IMR-90 (cell line): Measurements from ENCODE around the gene RCN2. TPM values are rescaled to one million over a fixed set of nuclear protein-coding genes. Genes with fewer than 3 reads are reported as not detected.

Experiments
- ATAC-seq: fragments of 200-7000 bp; cut with Tn5 transposase; 2 replicates; pipeline ENCODE4 v1.9.1; 2020; ENCODE audit warnings: low read depth, mild to moderate bottlenecking, moderate library complexity
- BruUV-seq: library from RNA; stranded (reverse); fragments of 400-500 nt; replicated peaks from 2 replicates; lab custom pipeline; 2021; lab: Mats Ljungman, UMichigan
- CTCF ChIA-PET: fragments of 300-600 bp; formaldehyde crosslinking; extraction: SDS; loops from one replicate; lab custom pipeline; 2021; ENCODE audit warnings: antibody characterized with exemption; lab: Yijun Ruan, JAX
- POLR2A ChIA-PET: fragments of 300-600 bp; sonication (Branson Sonifier 250); formaldehyde crosslinking; loops from one replicate; lab custom pipeline; 2022; ENCODE audit warnings: antibody characterized with exemption; ENCODE audit not compliant: unreplicated experiment; lab: Charles Lee
- DNase-seq: peaks from one replicate; pipeline ENCODE4 v3.0.0; 2013
- H2AFZ ChIP-seq: replicated peaks from 2 replicates; pipeline ENCODE3; 2013; ENCODE audit warnings: low read length, mild to moderate bottlenecking; ENCODE audit not compliant: poor library complexity
- H2AK5ac ChIP-seq: 2 replicates; pipeline ENCODE4 v1.6.1; 2013; ENCODE audit warnings: low read depth, low read length, inconsistent platforms
- H2AK9ac ChIP-seq: replicated peaks from 2 replicates; pipeline ENCODE3; 2013; ENCODE audit warnings: mild to moderate bottlenecking, low read depth, low read length, moderate library complexity; ENCODE audit not compliant: poor library complexity
- H2BK120ac ChIP-seq: 2 replicates; pipeline ENCODE4 v1.6.1; 2013; ENCODE audit warnings: low read depth, low read length, inconsistent platforms
- H2BK15ac ChIP-seq: 3 replicates; pipeline ENCODE4 v1.6.1; 2013; ENCODE audit warnings: low read depth, low read length, inconsistent platforms
- H2BK20ac ChIP-seq: 2 replicates; pipeline ENCODE4 v1.6.1; 2013; ENCODE audit warnings: low read depth, mild to moderate bottlenecking, inconsistent platforms, low read length, moderate library complexity
- H2BK5ac ChIP-seq: 2 replicates; pipeline ENCODE4 v1.6.1; 2013; ENCODE audit warnings: mild to moderate bottlenecking, low read depth, low read length, inconsistent platforms; ENCODE audit not compliant: poor library complexity, severe bottlenecking
- H3K14ac ChIP-seq: replicated peaks from 2 replicates; pipeline ENCODE4 v1.6.1; 2013; ENCODE audit warnings: low read depth, low read length, inconsistent platforms
- H3K18ac ChIP-seq: 2 replicates; pipeline ENCODE4 v1.6.1; 2013; ENCODE audit warnings: low read depth, low read length, control low read depth
- H3K23ac ChIP-seq: 2 replicates; pipeline ENCODE4 v1.6.1; 2013; ENCODE audit warnings: low read depth, low read length, inconsistent platforms
- H3K27ac ChIP-seq: 2 replicates; pipeline ENCODE4 v1.5.1; 2013; ENCODE audit warnings: mild to moderate bottlenecking, control low read depth, low read length; ENCODE audit not compliant: insufficient read depth
- H3K27me3 ChIP-seq: 2 replicates; pipeline ENCODE4 v1.6.1; 2013; ENCODE audit warnings: low read length; ENCODE audit not compliant: control insufficient read depth, insufficient read depth
- H3K36me3 ChIP-seq: 2 replicates; pipeline ENCODE4 v1.6.1; 2013; ENCODE audit warnings: low read length, mixed read lengths; ENCODE audit not compliant: control insufficient read depth, insufficient read depth
- H3K4ac ChIP-seq: 2 replicates; pipeline ENCODE4 v1.6.1; 2013; ENCODE audit warnings: low read depth, low read length, inconsistent platforms
- H3K4me1 ChIP-seq: 2 replicates; pipeline ENCODE4 v1.6.1; 2013; ENCODE audit warnings: low read length, mixed read lengths; ENCODE audit not compliant: control insufficient read depth, insufficient read depth
- H3K4me2 ChIP-seq: 2 replicates; pipeline ENCODE4 v1.6.1; 2013; ENCODE audit warnings: low read depth, mild to moderate bottlenecking, control low read depth, low read length, moderate library complexity
- H3K4me3 ChIP-seq: 2 replicates; pipeline ENCODE4 v1.5.1; 2013; ENCODE audit warnings: low read depth, mild to moderate bottlenecking, control low read depth, low read length, moderate library complexity; ENCODE audit not compliant: insufficient read depth
- H3K56ac ChIP-seq: 2 replicates; pipeline ENCODE4 v1.6.1; 2013; ENCODE audit warnings: low read length, inconsistent platforms; ENCODE audit not compliant: insufficient read depth; ENCODE audit errors: extremely low read depth
- H3K79me1 ChIP-seq, 2 experiments: 2 replicates each; pipeline ENCODE4 v1.6.1; 2013; ENCODE audit warnings: low read length in 2 of 2, inconsistent platforms in 1 of 2, low read depth in 1 of 2
- H3K9ac ChIP-seq: 2 replicates; pipeline ENCODE4 v1.6.1; 2013; ENCODE audit warnings: low read depth, low read length, control low read depth
- H3K9me1 ChIP-seq: 2 replicates; pipeline ENCODE4 v1.6.1; 2013; ENCODE audit warnings: low read length, inconsistent platforms; ENCODE audit not compliant: insufficient read depth
- H3K9me3 ChIP-seq: 2 replicates; pipeline ENCODE4 v1.6.1; 2013; ENCODE audit warnings: low read length; ENCODE audit not compliant: control insufficient read depth, insufficient read depth
- H4K20me1 ChIP-seq: 2 replicates; pipeline ENCODE4 v1.6.1; 2013; ENCODE audit warnings: low read length, inconsistent platforms; ENCODE audit not compliant: insufficient read depth
- H4K5ac ChIP-seq: 2 replicates; pipeline ENCODE4 v1.6.1; 2013; ENCODE audit warnings: mild to moderate bottlenecking, low read depth, low read length, control low read depth
- H4K8ac ChIP-seq, 2 experiments: 2 replicates each; pipeline ENCODE4 v1.6.1; 2013; ENCODE audit warnings: low read depth in 2 of 2, low read length in 2 of 2, control low read depth in 1 of 2, inconsistent platforms in 1 of 2
- H4K91ac ChIP-seq: 2 replicates; pipeline ENCODE4 v1.6.1; 2013; ENCODE audit warnings: low read depth, low read length, inconsistent platforms; ENCODE audit not compliant: insufficient read depth
- CEBPB ChIP-seq: IDR thresholded peaks from 2 replicates; pipeline ENCODE4 v1.6.1; 2012; ENCODE audit warnings: low read depth, low read length, improper control_type of control experiment
- CTCF ChIP-seq: conservative IDR thresholded peaks from 2 replicates; pipeline ENCODE4 v1.5.1; 2012; ENCODE audit warnings: mild to moderate bottlenecking, low read depth, low read length, improper control_type of control experiment
- FOS ChIP-seq: fragments of 150-350 bp; IDR thresholded peaks from 2 replicates; pipeline ENCODE4 v1.6.1; 2016; ENCODE audit warnings: low read depth, low read length
- MAFK ChIP-seq: IDR thresholded peaks from 2 replicates; pipeline ENCODE4 v1.6.1; 2012; ENCODE audit warnings: low read depth, low read length, improper control_type of control experiment
- MAZ ChIP-seq: IDR thresholded peaks from 2 replicates; pipeline ENCODE4 v1.6.1; 2012; ENCODE audit warnings: low read depth, mild to moderate bottlenecking, low read length, improper control_type of control experiment, moderate library complexity, borderline replicate concordance
- MXI1 ChIP-seq: IDR thresholded peaks from 2 replicates; pipeline ENCODE4 v1.6.1; 2012; ENCODE audit warnings: low read depth, mild to moderate bottlenecking, low read length, moderate library complexity, borderline replicate concordance
- NFE2L2 ChIP-seq: fragments of 150-350 bp; IDR thresholded peaks from 2 replicates; pipeline ENCODE4 v1.6.1; 2016; ENCODE audit warnings: low read depth, mild to moderate bottlenecking, low read length
- POLR2A ChIP-seq: IDR thresholded peaks from 2 replicates; pipeline ENCODE4 v1.6.1; 2012; ENCODE audit warnings: mild to moderate bottlenecking, low read depth, low read length
- RAD21 ChIP-seq: IDR thresholded peaks from 2 replicates; pipeline ENCODE4 v1.6.1; 2012; ENCODE audit warnings: low read length, improper control_type of control experiment
- RCOR1 ChIP-seq: IDR thresholded peaks from 2 replicates; pipeline ENCODE4 v1.6.1; 2012; ENCODE audit warnings: mild to moderate bottlenecking, low read length, improper control_type of control experiment; ENCODE audit not compliant: insufficient replicate concordance
- RFX5 ChIP-seq: IDR thresholded peaks from 2 replicates; pipeline ENCODE4 v1.8.0; 2012; ENCODE audit warnings: low read depth, mild to moderate bottlenecking, low read length, moderate library complexity
- SMC3 ChIP-seq: fragments of 150-350 bp; IDR thresholded peaks from 2 replicates; pipeline ENCODE4 v1.6.1; 2016; ENCODE audit warnings: low read depth, mild to moderate bottlenecking, antibody characterized with exemption, low read length, moderate library complexity
- WGBS, 2 experiments: methylation state at CpG; one replicate each; pipeline versions ENCODE4 v1.1.5 to v1.1.7; 2013; ENCODE audit warnings: missing lambda C conversion rate in 2 of 2; ENCODE audit not compliant: insufficient read length in 1 of 2; ENCODE audit errors: extremely low coverage in 2 of 2; 5-methylcytosine and 5-hydroxymethylcytosine counted together
- dilution Hi-C: fragments of 300-500 bp; cut with HindIII; formaldehyde crosslinking; loops from one replicate; pipeline ENCODE4 v1.14.3; 2018; ENCODE audit warnings: low sequenced_read_pairs; ENCODE audit not compliant: unreplicated experiment
- in situ Hi-C: fragments of 300-500 bp; cut with MboI; formaldehyde crosslinking; loops from 3 replicates; pipeline ENCODE4 v1.14.3; 2019; ENCODE audit warnings: low sequenced_read_pairs, inconsistent platforms, mixed read lengths
- intact Hi-C: fragments of 100-400 bp; cut with micrococcal nuclease; formaldehyde crosslinking; loops from 2 replicates; pipeline ENCODE4 v1.10.0; 2022
- polyA plus RNA-seq, 3 experiments: library from polyadenylated mRNA; depleted of rRNA; stranded (reverse); fragments of >200 nt; gene quantifications; 2 replicates each; pipeline ENCODE4 v1.2.3, GENCODE V29; 2012; ENCODE audit warnings: low replicate concordance in 1 of 3
- total RNA-seq: library from RNA; depleted of rRNA; stranded (reverse); fragments of >200 nt; gene quantifications from 2 replicates; pipeline ENCODE4 v1.2.3, GENCODE V29; 2012
- TF ChIP-seq, protein P1 (sequence below): fragments of 150-350 bp; IDR thresholded peaks from 2 replicates; pipeline ENCODE4 v1.6.1; 2016; ENCODE audit warnings: low read depth, mild to moderate bottlenecking, low read length, moderate library complexity, borderline replicate concordance

The RCN2 gene
- total and polyA plus RNA-seq, 2 of the 4 experiments (the other 2 are of a cell fraction), result 12.0 to 56.5 TPM

GRCh38 chr15:77001966-77002365, 70.4 kb downstream of the RCN2 start:
- POLR2A ChIA-PET, result no interaction called here
- CTCF ChIA-PET, result no interaction called here
- ATAC-seq (no peak), DNase-seq (no peak)
- no TSS peak for BruUV-seq
- H3K4ac ChIP-seq, result no peak overlapping the region
- no peaks in the 10 kb centered on the region for H4K20me1 ChIP-seq
- no peak overlapping the region for H3K56ac ChIP-seq
- H3K4me2 ChIP-seq, result no peak overlapping the region
- no peak overlapping the region for H3K18ac ChIP-seq
- no peak overlapping the region for H2BK5ac ChIP-seq
- no peak overlapping the region for H4K8ac ChIP-seq
- no peak overlapping the region for H4K5ac ChIP-seq
- H2BK20ac ChIP-seq, result no peak overlapping the region
- no peak overlapping the region for H3K23ac ChIP-seq
- H3K4me3 ChIP-seq, result no peak overlapping the region
- no peak overlapping the region for H3K9ac ChIP-seq
- no peaks in the 10 kb centered on the region for H3K36me3 ChIP-seq
- peak overlapping the region; percentile 43 for H2AFZ ChIP-seq
- no peak overlapping the region for H4K91ac ChIP-seq
- peaks cover 21% of the 10 kb centered on the region for H3K27me3 ChIP-seq
- no peak overlapping the region for H3K14ac ChIP-seq
- no peaks in the 10 kb centered on the region; the same call in 1 of the 2 replicates for H3K9me1 ChIP-seq
- no peak overlapping the region for H2BK120ac ChIP-seq
- H3K27ac ChIP-seq, result no peak overlapping the region
- dilution Hi-C loops (no loop called here), intact Hi-C loops (no loop called here), in situ Hi-C loops (no loop called here)
- no peaks in the 10 kb centered on the region for H3K9me3 ChIP-seq
- H2BK15ac ChIP-seq, result no peak overlapping the region
- WGBS, 2 experiments, result 80% methylated on average over 1 of the region's 4 CpGs; no CpG with 5 or more reads in 1 of the 2 experiments
- no peaks in the 10 kb centered on the region for H3K79me1 ChIP-seq
- H2AK5ac ChIP-seq, result no peak overlapping the region
- TF ChIP-seq CTCF (no peak), RAD21 (no peak), NFE2L2 (no peak), MAZ (no peak), POLR2A (no peak), RCOR1 (no peak), MAFK (no peak), SMC3 (no peak), CEBPB (no peak), FOS (no peak), RFX5 (no peak), MXI1 (no peak)
- TF ChIP-seq, protein P1, sequence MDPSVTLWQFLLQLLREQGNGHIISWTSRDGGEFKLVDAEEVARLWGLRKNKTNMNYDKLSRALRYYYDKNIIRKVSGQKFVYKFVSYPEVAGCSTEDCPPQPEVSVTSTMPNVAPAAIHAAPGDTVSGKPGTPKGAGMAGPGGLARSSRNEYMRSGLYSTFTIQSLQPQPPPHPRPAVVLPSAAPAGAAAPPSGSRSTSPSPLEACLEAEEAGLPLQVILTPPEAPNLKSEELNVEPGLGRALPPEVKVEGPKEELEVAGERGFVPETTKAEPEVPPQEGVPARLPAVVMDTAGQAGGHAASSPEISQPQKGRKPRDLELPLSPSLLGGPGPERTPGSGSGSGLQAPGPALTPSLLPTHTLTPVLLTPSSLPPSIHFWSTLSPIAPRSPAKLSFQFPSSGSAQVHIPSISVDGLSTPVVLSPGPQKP, result no peak
- H3K4me1 ChIP-seq, result no peaks in the 10 kb centered on the region; the same call in 1 of the 2 replicates
- no peak overlapping the region for H2AK9ac ChIP-seq
